ENCODE measurements around the gene FSTL1. TPM values are rescaled to one million over a fixed set of nuclear protein-coding genes. Genes with fewer than 3 reads are reported as not detected.

Gene FSTL1
- total and polyA plus RNA-seq, 2 of the 8 experiments (the other 6 are each of a cell fraction or from before 2014, with no cell fraction given), result 158 to 516 TPM

- TF ChIP-seq KDM4A (IDR thresholded peaks at IDR 0.05; ENCODE audit: low read depth, low read length, severe bottlenecking) (no peak), JUN (IDR thresholded peaks at IDR 0.05; ENCODE audit: low read depth, low read length) (no peak), RAD21 (IDR thresholded peaks at IDR 0.05 in 1 of 2, conservative IDR thresholded peaks at IDR 0.05 in 1 of 2; ENCODE audit: low read depth in 2 of 2, low read length in 2 of 2) (no peak)
Measured at GRCh38 chr3:120420928-120421551, 29.8 kb downstream of the FSTL1 start (continued).
